ENCODE results near the gene TRAF2. TPM values are rescaled to one million over a fixed set of nuclear protein-coding genes. Genes with fewer than 3 reads are reported as not detected.

Gene TRAF2
- total RNA-seq, 2 experiments from 2014 or later = 40.0 to 41.4 TPM

DNA sequence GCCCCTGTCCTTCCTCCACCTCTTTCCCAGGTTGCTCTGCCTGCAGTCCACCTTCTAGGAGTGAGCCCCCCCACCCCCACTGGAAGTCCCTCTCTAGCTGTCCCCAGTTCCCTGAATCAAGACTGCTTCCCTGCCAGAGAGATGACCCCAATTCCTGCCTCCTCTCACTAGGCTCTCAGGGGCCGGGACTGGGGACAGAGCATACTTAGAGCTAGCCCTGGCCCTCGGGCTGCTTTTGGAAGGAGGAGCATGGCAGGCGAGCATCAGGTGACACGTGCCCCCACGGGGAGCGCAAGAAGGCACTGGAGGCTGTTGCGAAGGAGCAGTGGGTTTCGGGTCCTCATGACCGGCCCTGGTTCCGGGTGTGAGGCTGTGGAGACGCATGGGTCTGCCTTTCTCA, 9.7 kb downstream of the TRAF2 start:
- H3K27ac Mint-ChIP-seq = no peak overlapping the region
- no peak overlapping the region for H3K4me3 Mint-ChIP-seq
- H3K9me3 Mint-ChIP-seq = no peaks in the 10 kb centered on the region
- H3K36me3 Mint-ChIP-seq = peaks cover 18% of the 10 kb centered on the region
- intact Hi-C loops (cut with micrococcal nuclease) = no loop called here
- DNase-seq = no peak
- ChIA-PET POLR2A (interaction anchor here (0.8 kb wide), 1 partner anchor 358 kb away, joined by 3 read pairs; no protein-coding TSS in a partner anchor), CTCF (no interaction called here)
- no peaks in the 10 kb centered on the region for H3K27me3 Mint-ChIP-seq
- peaks cover 38% of the 10 kb centered on the region for H3K4me1 Mint-ChIP-seq (ENCODE audit: low read depth)

DNA sequence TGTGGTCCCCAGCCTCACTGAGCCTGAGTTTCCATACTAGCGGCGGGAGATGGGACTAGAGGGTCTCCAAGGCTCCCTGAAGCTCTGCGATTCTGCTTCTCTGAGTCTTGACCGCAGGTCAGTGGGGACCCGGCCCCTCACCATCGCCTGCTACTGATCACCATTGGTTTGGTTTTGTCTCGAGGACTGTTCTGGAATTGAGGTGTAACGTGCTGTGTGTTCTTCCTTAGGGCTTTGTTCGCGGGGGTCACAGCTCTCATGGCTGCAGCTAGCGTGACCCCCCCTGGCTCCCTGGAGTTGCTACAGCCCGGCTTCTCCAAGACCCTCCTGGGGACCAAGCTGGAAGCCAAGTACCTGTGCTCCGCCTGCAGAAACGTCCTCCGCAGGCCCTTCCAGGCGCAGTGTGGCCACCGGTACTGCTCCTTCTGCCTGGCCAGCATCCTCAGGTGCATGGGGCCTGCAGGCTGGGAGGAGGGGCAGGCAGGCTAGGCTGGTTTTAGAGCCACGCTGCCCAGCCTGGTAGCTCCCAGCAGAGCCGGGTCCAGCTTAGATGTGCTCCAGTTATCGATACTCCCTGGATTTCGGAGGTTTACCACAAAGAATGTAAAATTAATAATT, 12.3 kb downstream of the TRAF2 start:
- intact Hi-C loops (cut with micrococcal nuclease) = no loop called here

GRCh38 chr9:136899196-136899595, 12.9 kb downstream of the TRAF2 start:
- Mint-ChIP-seq H3K27ac (peak overlapping the region; percentile 2), H3K4me3 (no peak overlapping the region), H3K9me3 (no peaks in the 10 kb centered on the region), H3K4me1 (ENCODE audit: low read depth) (peaks cover 58% of the 10 kb centered on the region), H3K36me3 (peaks cover 36% of the 10 kb centered on the region), H3K27me3 (no peaks in the 10 kb centered on the region)
- ChIA-PET CTCF (interaction anchor here (1.0 kb wide), 1 partner anchor 57 kb away, joined by 3 read pairs; the partner anchor contains the start of gene AJM1), POLR2A (no interaction called here)
- intact Hi-C loops (cut with micrococcal nuclease) = no loop called here
- DNase-seq = no peak

More for the DNA sequence above, 12.3 kb downstream of the TRAF2 start:
- no peak overlapping the region for H3K4me3 Mint-ChIP-seq
- H3K9me3 Mint-ChIP-seq = no peaks in the 10 kb centered on the region
- ChIA-PET CTCF (interaction anchor here (1.0 to 1.8 kb wide), 2 partner anchors 16 to 56 kb away, joined by 3 to 9 read pairs; partner anchors contain the start of gene AJM1), POLR2A (interaction anchor here (1.3 kb wide), 1 partner anchor 12 kb away, joined by 4 read pairs; the partner anchor contains the start of gene TRAF2)
- no peak overlapping the region for H3K27ac Mint-ChIP-seq
- no peak for DNase-seq
- H3K27me3 Mint-ChIP-seq = no peaks in the 10 kb centered on the region
- H3K4me1 Mint-ChIP-seq (ENCODE audit: low read depth) = peaks cover 56% of the 10 kb centered on the region
- peaks cover 36% of the 10 kb centered on the region for H3K36me3 Mint-ChIP-seq

- no peak overlapping the region for H3K4me3 Mint-ChIP-seq
- CTCF ChIA-PET = no interaction called here
- POLR2A ChIA-PET = interaction anchor here (0.8 to 2.4 kb wide), 2 partner anchors 18 to 58 kb away, joined by 3 to 7 read pairs; partner anchors contain the start of gene AJM1
- intact Hi-C loops (cut with micrococcal nuclease) = loop anchor here (5.0 kb wide), 2 partner anchors 108 to 127 kb away; partner anchors contain the start of genes ABCA2 and TMEM141
- DNase-seq = no peak
- peaks cover 39% of the 10 kb centered on the region for H3K36me3 Mint-ChIP-seq
- H3K4me1 Mint-ChIP-seq (ENCODE audit: low read depth) = peaks cover 54% of the 10 kb centered on the region
- peak overlapping the region; percentile 98 for H3K27ac Mint-ChIP-seq
- H3K9me3 Mint-ChIP-seq = no peaks in the 10 kb centered on the region
- H3K27me3 Mint-ChIP-seq = no peaks in the 10 kb centered on the region
Observed at GRCh38 chr9:136900556-136900955, 14.2 kb downstream of the TRAF2 start.

GRCh38 chr9:136900988-136901515, 14.7 kb downstream of the TRAF2 start:
- POLR2A ChIA-PET = interaction anchor here (0.8 to 2.4 kb wide), 6 partner anchors 14 to 340 kb away, joined by 3 to 26 read pairs (median 6); partner anchors contain the start of genes AJM1, TRAF2 and TUBB4B
- Mint-ChIP-seq H3K4me1 (ENCODE audit: low read depth) (peaks cover 55% of the 10 kb centered on the region), H3K4me3 (peak overlapping the region; percentile 70), H3K27ac (peak overlapping the region; percentile 98), H3K36me3 (peaks cover 42% of the 10 kb centered on the region), H3K27me3 (no peaks in the 10 kb centered on the region), H3K9me3 (no peaks in the 10 kb centered on the region)
- intact Hi-C loops (cut with micrococcal nuclease) = loop anchor here (5.0 kb wide), 2 partner anchors 109 to 126 kb away; partner anchors contain the start of genes ABCA2 and TMEM141
- DNase-seq = no peak
- CTCF ChIA-PET = interaction anchor here (1.5 to 1.9 kb wide), 3 partner anchors 13 to 134 kb away, joined by 4 to 8 read pairs (median 6); no protein-coding TSS in a partner anchor

DNA sequence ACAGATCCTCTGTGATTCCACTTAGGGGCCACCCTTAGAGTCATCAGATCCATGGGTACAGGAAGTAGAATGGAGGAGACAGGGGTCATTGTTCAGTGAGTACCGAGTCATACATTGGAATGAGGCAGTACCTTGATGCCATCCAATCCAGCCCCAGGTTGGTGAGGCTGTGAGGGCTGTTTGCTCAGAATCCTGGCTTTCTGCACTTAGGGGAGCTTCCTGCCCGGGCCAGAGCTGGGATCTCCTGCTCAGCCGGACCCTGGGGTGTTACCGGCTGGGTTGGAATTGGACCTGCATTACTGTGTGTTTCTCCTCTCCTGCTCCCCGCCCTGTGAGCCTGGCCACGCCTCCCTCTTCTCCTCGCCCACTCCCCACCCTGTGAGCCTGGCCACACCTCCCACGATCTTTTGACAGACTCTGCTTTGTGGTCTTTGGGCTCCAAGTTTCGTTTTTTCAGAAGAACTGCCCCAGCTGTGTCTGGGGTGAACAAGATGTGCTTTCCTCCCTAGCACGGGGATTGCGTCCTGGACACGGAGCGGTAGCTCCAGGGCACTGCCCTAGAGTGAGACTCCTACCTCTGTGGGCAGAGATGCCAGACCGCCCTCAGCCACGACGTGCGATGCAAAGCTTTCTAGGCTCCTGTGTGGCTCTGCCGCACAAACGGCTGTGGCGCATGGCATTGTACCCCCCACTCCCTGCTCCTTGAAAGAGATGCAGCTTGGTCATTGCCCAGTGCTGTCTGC, 15.4 kb downstream of the TRAF2 start:
- Mint-ChIP-seq H3K36me3 (peaks cover 47% of the 10 kb centered on the region), H3K4me3 (peak overlapping the region; percentile 70), H3K27ac (peak overlapping the region; percentile 98), H3K9me3 (no peaks in the 10 kb centered on the region), H3K4me1 (ENCODE audit: low read depth) (peaks cover 56% of the 10 kb centered on the region), H3K27me3 (no peaks in the 10 kb centered on the region)
- intact Hi-C loops (cut with micrococcal nuclease) = loop anchor here (1.0 to 5.0 kb wide), 6 partner anchors 15 to 126 kb away; partner anchors contain the start of genes ABCA2, PHPT1, TMEM141 and TRAF2
- DNase-seq = peak; percentile 89
- ChIA-PET POLR2A (interaction anchor here (0.8 to 2.4 kb wide), 12 partner anchors 15 to 339 kb away, joined by 3 to 26 read pairs (median 4); partner anchors contain the start of genes AJM1, EDF1, MAN1B1 and RABL6), CTCF (interaction anchor here (0.6 to 1.9 kb wide), 11 partner anchors 14 to 216 kb away, joined by 3 to 16 read pairs (median 4); partner anchors contain the start of genes AJM1, FBXW5 and TRAF2)

DNA sequence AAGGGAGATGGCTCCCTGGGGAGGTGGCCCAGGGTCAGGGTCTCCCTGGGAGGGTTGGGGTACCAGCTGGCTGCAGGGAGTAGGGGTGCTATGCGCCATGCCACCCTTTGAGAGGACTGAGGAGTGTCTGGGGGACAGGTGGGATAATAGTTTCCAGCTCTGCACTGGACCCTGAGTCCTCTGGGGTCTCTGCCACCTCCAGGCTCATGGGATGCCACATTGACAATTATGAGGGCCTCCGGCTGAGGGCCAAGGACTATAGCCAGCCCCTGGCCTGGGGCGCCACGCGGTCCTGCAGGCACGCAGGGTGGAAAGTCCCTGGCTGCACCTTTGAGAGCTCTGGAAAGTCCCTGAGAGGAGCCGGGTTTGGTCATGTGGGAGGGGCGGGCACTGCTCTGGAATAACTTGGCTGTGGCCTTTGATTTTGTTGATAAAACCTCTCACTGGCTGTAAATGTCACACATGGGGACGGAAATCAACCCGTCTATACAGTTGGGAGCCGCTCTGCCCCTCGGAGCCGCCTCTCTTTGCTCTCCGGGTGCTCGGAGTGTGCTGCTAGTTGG, 16.0 kb downstream of the TRAF2 start:
- intact Hi-C loops (cut with micrococcal nuclease) = loop anchor here (1.0 to 5.0 kb wide), 6 partner anchors 16 to 125 kb away; partner anchors contain the start of genes ABCA2, PHPT1, TMEM141 and TRAF2
- H3K36me3 Mint-ChIP-seq = peaks cover 53% of the 10 kb centered on the region
- H3K27ac Mint-ChIP-seq = peak overlapping the region; percentile 98
- peak overlapping the region; percentile 70 for H3K4me3 Mint-ChIP-seq
- no peaks in the 10 kb centered on the region for H3K9me3 Mint-ChIP-seq
- no peaks in the 10 kb centered on the region for H3K27me3 Mint-ChIP-seq
- peaks cover 51% of the 10 kb centered on the region for H3K4me1 Mint-ChIP-seq (ENCODE audit: low read depth)
- DNase-seq = peak; percentile 95
- POLR2A ChIA-PET = interaction anchor here (0.8 to 2.4 kb wide), 11 partner anchors 16 to 339 kb away, joined by 3 to 26 read pairs (median 4); partner anchors contain the start of genes AJM1, EDF1, MAN1B1 and RABL6
- CTCF ChIA-PET = interaction anchor here (0.6 to 1.9 kb wide), 11 partner anchors 15 to 216 kb away, joined by 3 to 16 read pairs (median 4); partner anchors contain the start of genes AJM1, FBXW5 and TRAF2

DNA sequence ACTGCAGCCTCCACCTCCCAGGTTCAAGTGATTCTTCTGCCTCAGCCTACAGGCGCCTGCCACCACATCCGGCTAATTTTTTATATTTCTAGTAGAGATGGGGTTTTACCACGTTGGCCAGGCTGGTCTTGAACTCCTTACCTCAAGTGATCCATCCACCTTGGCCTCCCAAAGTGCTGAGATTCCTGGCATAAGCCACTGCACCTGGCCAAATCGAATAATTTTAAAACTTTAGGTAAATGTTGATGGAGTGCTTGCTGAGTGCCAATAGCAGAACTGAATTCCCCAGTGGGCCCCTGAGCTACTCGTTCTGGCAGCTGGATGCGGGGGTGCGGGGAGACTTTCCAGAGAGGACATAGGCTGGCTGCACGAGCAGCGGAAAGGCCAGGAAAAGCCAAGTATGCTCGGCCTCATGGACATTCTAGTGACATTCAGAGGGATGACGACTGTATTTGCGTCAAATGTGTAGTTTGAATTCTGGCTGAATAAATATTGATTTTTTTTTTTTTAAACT, 16.8 kb downstream of the TRAF2 start:
- no peaks in the 10 kb centered on the region for H3K9me3 Mint-ChIP-seq
- H3K27me3 Mint-ChIP-seq = no peaks in the 10 kb centered on the region
- DNase-seq = peak; percentile 55
- POLR2A ChIA-PET = interaction anchor here (1.2 to 2.4 kb wide), 6 partner anchors 17 to 95 kb away, joined by 3 to 26 read pairs (median 5); partner anchors contain the start of genes AJM1, RABL6 and TRAF2
- peak overlapping the region; percentile 35 for H3K4me3 Mint-ChIP-seq
- intact Hi-C loops (cut with micrococcal nuclease) = loop anchor here (2.0 to 5.0 kb wide), 4 partner anchors 30 to 124 kb away; partner anchors contain the start of genes ABCA2, PHPT1 and TMEM141
- H3K4me1 Mint-ChIP-seq (ENCODE audit: low read depth) = peaks cover 51% of the 10 kb centered on the region
- peak overlapping the region; percentile 98 for H3K27ac Mint-ChIP-seq
- CTCF ChIA-PET = interaction anchor here (1.0 to 1.9 kb wide), 6 partner anchors 15 to 109 kb away, joined by 4 to 16 read pairs (median 6); partner anchors contain the start of genes AJM1 and TRAF2
- H3K36me3 Mint-ChIP-seq = peaks cover 59% of the 10 kb centered on the region

- CTCF ChIA-PET = no interaction called here
- POLR2A ChIA-PET = no interaction called here
- Mint-ChIP-seq H3K27ac (peak overlapping the region; percentile 21), H3K4me3 (no peak overlapping the region), H3K36me3 (peaks cover 54% of the 10 kb centered on the region), H3K9me3 (no peaks in the 10 kb centered on the region), H3K4me1 (ENCODE audit: low read depth) (peaks cover 36% of the 10 kb centered on the region), H3K27me3 (no peaks in the 10 kb centered on the region)
- intact Hi-C loops (cut with micrococcal nuclease) = no loop called here
- no peak for DNase-seq
Observed at GRCh38 chr9:136906266-136906665, 19.9 kb downstream of the TRAF2 start.

GRCh38 chr9:136907011-136907914, 20.9 kb downstream of the TRAF2 start:
- H3K27me3 Mint-ChIP-seq = no peaks in the 10 kb centered on the region
- H3K4me1 Mint-ChIP-seq (ENCODE audit: low read depth) = peaks cover 26% of the 10 kb centered on the region
- no peaks in the 10 kb centered on the region for H3K9me3 Mint-ChIP-seq
- ChIA-PET POLR2A (no interaction called here), CTCF (no interaction called here)
- intact Hi-C loops (cut with micrococcal nuclease) = no loop called here
- peak overlapping the region; percentile 28 for H3K27ac Mint-ChIP-seq
- no peak for DNase-seq
- H3K36me3 Mint-ChIP-seq = peaks cover 47% of the 10 kb centered on the region
- H3K4me3 Mint-ChIP-seq = no peak overlapping the region

Data from activated CD4-positive, alpha-beta memory T cell treated with anti-CD3 and anti-CD28 coated beads for 36 hours (primary cell).